GM08714 (cell line): ENCODE data around the gene GRWD1.

Experiments
- H3K4me3 ChIP-seq: fragments of 200-500 bp; sonication (Bioruptor generic); 2 replicates; pipeline ENCODE4 v1.5.1; 2014; ENCODE audit warnings: mild to moderate bottlenecking, low read length, inconsistent platforms
- ZNF274 ChIP-seq: IDR thresholded peaks from 2 replicates; pipeline ENCODE4 v1.6.1; 2012; ENCODE audit warnings: mild to moderate bottlenecking, low read depth, low read length

The GRWD1 gene

GRCh38 chr19:48445606-48446481 lies at the start of gene GRWD1:
TSS of gene GRWD1 (plus strand) at chr19:48445983. CDS start at chr19:48446006, 23 bp downstream.
- no peak for TF ChIP-seq ZNF274
- peak within 1 kb of the TSS; percentile 88 for H3K4me3 ChIP-seq

- no peak for TF ChIP-seq ZNF274
- no peak overlapping the region for H3K4me3 ChIP-seq
Observed at GRCh38 chr19:48396016-48396823, 49.6 kb upstream of the GRWD1 start.

- no peak for TF ChIP-seq ZNF274
- H3K4me3 ChIP-seq: no peak overlapping the region
Observed at GRCh38 chr19:48396824-48397176, 49.0 kb upstream of the GRWD1 start.

- TF ChIP-seq ZNF274: no peak
- peak overlapping the region; percentile 57; the same call in 1 of the 2 replicates for H3K4me3 ChIP-seq
Observed at GRCh38 chr19:48397263-48398101, 48.3 kb upstream of the GRWD1 start.

- H3K4me3 ChIP-seq: peak overlapping the region; percentile 57; the same call in 1 of the 2 replicates
- no peak for TF ChIP-seq ZNF274
Observed at GRCh38 chr19:48398102-48398374, 47.7 kb upstream of the GRWD1 start.

- TF ChIP-seq ZNF274: no peak
- H3K4me3 ChIP-seq: peak overlapping the region; percentile 57; the same call in 1 of the 2 replicates
Observed at GRCh38 chr19:48398375-48399235, 47.2 kb upstream of the GRWD1 start.

- TF ChIP-seq ZNF274: no peak
- H3K4me3 ChIP-seq: no peak overlapping the region
Observed at GRCh38 chr19:48400018-48400742, 45.6 kb upstream of the GRWD1 start.

- no peak overlapping the region for H3K4me3 ChIP-seq
Observed at GRCh38 chr19:48401287-48401686, 44.5 kb upstream of the GRWD1 start.

GRCh38 chr19:48403606-48404005 lies 42.2 kb upstream of the GRWD1 start:
- H3K4me3 ChIP-seq: no peak overlapping the region
- TF ChIP-seq ZNF274: no peak

More at GRCh38 chr19:48401287-48401686, 44.5 kb upstream of the GRWD1 start:
- no peak for TF ChIP-seq ZNF274

- H3K4me3 ChIP-seq: no peak overlapping the region
- no peak for TF ChIP-seq ZNF274
Observed at GRCh38 chr19:48405010-48405659, 40.6 kb upstream of the GRWD1 start.

- no peak for TF ChIP-seq ZNF274
Observed at GRCh38 chr19:48405850-48406249, 39.9 kb upstream of the GRWD1 start.

GRCh38 chr19:48413879-48414587 lies 31.8 kb upstream of the GRWD1 start:
- H3K4me3 ChIP-seq: no peak overlapping the region
- no peak for TF ChIP-seq ZNF274

More at GRCh38 chr19:48405850-48406249, 39.9 kb upstream of the GRWD1 start:
- no peak overlapping the region for H3K4me3 ChIP-seq
